NB4 (cell line): ENCODE data around the gene OR51B4.

Experiments
- POLR2A ChIP-seq: IDR thresholded peaks from 2 replicates; pipeline ENCODE4 v1.6.1; 2011; ENCODE audit warnings: mild to moderate bottlenecking; ENCODE audit not compliant: insufficient read length; ENCODE audit errors: extremely low read depth
- TF ChIP-seq, protein P1 (sequence below): IDR thresholded peaks from one replicate; pipeline ENCODE4 v1.5.1; 2012; ENCODE audit warnings: low read depth, low read length

DNA sequence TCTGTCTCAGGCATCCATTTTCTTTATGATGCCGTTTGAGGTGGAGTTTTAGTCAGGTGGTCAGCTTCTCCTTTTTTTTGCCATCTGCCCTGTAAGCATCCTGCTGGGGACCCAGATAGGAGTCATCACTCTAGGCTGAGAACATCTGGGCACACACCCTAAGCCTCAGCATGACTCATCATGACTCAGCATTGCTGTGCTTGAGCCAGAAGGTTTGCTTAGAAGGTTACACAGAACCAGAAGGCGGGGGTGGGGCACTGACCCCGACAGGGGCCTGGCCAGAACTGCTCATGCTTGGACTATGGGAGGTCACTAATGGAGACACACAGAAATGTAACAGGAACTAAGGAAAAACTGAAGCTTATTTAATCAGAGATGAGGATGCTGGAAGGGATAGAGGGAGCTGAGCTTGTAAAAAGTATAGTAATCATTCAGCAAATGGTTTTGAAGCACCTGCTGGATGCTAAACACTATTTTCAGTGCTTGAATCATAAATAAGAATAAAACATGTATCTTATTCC, 21.1 kb downstream of the OR51B4 start:
- TF ChIP-seq, protein P1, sequence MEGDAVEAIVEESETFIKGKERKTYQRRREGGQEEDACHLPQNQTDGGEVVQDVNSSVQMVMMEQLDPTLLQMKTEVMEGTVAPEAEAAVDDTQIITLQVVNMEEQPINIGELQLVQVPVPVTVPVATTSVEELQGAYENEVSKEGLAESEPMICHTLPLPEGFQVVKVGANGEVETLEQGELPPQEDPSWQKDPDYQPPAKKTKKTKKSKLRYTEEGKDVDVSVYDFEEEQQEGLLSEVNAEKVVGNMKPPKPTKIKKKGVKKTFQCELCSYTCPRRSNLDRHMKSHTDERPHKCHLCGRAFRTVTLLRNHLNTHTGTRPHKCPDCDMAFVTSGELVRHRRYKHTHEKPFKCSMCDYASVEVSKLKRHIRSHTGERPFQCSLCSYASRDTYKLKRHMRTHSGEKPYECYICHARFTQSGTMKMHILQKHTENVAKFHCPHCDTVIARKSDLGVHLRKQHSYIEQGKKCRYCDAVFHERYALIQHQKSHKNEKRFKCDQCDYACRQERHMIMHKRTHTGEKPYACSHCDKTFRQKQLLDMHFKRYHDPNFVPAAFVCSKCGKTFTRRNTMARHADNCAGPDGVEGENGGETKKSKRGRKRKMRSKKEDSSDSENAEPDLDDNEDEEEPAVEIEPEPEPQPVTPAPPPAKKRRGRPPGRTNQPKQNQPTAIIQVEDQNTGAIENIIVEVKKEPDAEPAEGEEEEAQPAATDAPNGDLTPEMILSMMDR = no peak
- no peak for TF ChIP-seq POLR2A
